ENCODE data around the gene CASP2.

The CASP2 gene

GRCh38 chr7:143327903-143328302 lies 39.8 kb downstream of the CASP2 start:
- no peak for DNase-seq (ENCODE audit: low read depth in 2 of 2, low spot score in 1 of 2)

- DNase-seq (ENCODE audit: low read depth in 2 of 2, low spot score in 1 of 2): no peak
These were observed 41.5 kb downstream of the CASP2 start for GRCh38 chr7:143329471-143330170.

- DNase-seq (ENCODE audit: low read depth in 2 of 2, low spot score in 1 of 2): no peak
These were observed 43.1 kb downstream of the CASP2 start for GRCh38 chr7:143331179-143331801.

GRCh38 chr7:143334244-143334643 lies 46.1 kb downstream of the CASP2 start:
- no peak for DNase-seq (ENCODE audit: low read depth in 2 of 2, low spot score in 1 of 2)

DNA sequence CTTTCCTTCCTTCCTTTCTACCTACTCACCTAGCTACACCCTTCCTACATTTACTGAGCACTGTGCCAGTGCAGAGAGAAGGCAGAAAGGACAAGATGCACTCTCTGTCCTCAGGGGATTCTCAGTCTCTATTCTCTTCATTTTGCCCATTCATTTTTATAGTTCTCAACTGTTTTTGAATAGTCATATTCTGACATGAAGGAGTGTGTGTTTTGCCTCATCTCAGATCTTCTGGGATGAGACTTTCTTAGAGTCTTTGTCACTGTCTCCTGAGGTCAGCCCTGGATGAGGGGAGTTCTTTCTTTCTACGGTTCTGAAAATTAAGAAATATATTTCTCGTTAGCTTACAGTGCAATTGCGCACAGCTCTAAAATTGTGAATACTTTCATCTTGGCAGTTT lies 49.1 kb downstream of the CASP2 start:
- DNase-seq (ENCODE audit: low read depth in 2 of 2, low spot score in 1 of 2): no peak

- DNase-seq (ENCODE audit: low read depth in 2 of 2, low spot score in 1 of 2): no peak
These were observed 53.7 kb downstream of the CASP2 start for GRCh38 chr7:143341842-143342241.

DNA sequence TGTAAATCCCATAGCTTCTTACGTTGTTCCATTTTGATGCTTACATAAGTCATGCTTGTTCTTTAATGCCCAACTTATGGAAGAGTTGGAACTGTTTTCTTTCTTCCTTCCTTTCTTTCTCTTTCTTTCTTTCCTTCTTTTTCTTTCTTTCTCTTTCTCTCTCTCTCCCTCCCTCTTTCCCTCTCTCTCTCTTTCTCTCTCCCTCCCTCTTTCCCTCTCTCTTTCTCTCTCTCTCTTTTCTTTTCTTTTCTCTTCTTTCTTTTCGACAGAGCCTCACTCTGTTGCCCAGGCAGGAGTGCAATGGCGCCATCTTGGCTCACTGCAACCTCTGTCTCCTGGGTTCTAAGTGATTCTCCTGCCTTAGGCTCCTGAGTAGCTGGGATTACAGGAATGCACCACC lies 55.4 kb downstream of the CASP2 start:
- no peak for DNase-seq (ENCODE audit: low read depth in 2 of 2, low spot score in 1 of 2)

DNA sequence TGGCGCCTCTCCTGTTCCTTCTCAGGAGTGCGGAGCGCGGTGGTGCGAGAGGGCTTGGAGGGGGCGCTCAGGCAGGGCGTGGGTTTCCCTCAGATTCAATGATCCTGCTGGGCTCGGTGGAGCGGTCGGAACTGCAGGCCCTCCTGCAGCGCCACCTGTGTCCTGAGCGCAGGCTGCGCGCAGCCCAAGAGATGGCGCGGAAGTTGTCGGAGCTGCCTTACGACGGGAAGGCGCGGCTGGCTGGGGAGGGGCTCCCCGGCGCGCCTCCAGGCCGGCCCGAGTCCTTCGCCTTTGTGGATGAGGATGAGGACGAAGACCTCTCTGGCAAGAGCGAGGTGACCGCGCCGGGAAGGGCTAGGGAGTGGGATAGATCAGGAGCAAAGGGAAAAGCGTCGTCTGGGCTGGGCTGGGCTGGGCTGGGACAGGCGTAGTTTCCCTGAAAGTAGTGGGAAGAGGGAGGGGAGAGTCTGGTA lies 57.3 kb downstream of the CASP2 start:
- DNase-seq (ENCODE audit: low read depth in 2 of 2, low spot score in 1 of 2): peak; percentile 29 to 30

DNA sequence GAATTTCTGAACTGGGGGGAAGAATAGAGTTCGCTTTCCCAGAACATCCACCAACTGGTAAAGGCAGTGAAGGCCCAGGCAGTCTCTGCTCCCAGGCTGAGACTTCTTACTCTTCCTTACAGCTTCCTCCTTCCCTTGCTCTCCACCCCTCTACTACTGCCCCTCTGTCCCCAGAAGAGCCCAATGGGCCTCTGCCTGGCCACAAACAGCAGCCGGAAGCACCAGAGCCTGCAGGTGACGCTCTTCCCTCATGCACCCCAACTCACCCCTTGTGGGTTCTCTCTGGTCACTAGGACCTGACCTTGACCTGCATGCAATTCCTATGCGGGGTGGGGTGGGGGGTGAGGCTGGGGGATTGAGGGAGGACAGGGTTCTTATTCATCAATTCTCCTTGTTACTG lies 57.9 kb downstream of the CASP2 start:
- no peak for DNase-seq (ENCODE audit: low read depth in 2 of 2, low spot score in 1 of 2)

GRCh38 chr7:143347950-143348349 lies 59.8 kb downstream of the CASP2 start:
- DNase-seq (ENCODE audit: low read depth in 2 of 2, low spot score in 1 of 2): no peak

DNA sequence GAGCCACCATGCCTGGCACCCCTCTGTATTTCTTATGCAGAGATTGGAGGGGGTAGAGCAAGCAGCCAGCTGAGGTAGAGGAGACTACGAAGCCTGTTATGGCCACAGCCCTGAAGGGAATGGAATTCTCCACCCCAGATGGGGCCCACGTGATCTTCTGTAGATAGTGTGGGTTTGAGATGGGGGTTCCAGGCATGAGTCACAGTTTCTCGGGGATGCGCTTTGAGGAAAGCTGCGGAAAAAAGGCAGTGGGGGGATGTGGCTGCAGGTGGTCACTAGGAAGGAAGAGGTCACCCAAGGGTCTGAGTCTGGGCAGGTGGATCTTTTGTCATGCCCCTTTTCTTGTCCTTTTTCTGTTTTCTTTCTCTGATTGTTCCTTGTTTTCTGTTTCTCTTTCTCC lies 62.9 kb downstream of the CASP2 start:
- no peak for DNase-seq (ENCODE audit: low read depth in 2 of 2, low spot score in 1 of 2)

DNA sequence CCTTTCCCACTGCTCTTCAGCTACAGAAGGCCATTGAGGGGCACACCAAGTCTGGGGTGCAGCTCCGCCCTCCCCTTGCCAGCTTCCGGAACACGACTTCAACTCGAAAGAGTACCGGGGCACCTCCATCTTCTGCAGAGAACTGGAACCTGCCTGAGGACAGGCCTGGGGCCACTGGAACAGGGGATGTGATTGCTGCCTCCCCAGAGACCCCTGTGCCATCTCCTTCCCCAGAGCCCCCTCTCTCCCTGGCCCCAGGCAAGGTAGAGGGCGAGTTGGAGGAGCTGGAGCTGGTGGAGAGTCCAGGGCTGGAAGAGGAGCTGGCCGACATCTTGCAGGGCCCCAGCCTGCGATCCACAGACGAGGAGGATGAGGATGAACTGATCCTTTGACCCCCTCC lies 63.4 kb downstream of the CASP2 start:
- DNase-seq (ENCODE audit: low read depth in 2 of 2, low spot score in 1 of 2): no peak

DNA sequence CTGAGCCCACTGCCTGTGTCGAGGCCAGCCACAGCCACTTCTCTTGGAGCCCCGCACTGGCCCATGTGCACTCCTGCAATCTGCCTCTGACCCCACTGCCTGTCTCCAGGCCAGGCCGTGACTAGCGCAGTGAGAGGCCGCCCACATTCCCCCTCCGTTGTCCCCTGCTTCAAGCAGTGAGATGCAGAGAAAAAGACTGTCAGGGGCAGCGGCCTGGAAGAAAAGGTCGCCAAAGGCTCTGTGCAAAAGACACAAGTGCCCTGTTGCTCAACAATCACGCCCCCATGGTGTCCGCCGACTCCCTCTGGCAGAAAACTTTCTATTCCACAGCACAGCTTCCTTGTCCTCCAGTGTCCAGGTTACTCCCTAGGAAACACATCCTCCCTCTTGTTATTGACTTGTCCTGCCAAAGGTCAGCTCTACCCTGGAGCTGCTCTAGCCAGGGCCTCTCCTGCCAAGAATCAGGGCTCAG lies 64.4 kb downstream of the CASP2 start:
- no peak for DNase-seq (ENCODE audit: low read depth in 2 of 2, low spot score in 1 of 2)

GRCh38 chr7:143354376-143354775 lies 66.2 kb downstream of the CASP2 start:
- DNase-seq (ENCODE audit: low read depth in 2 of 2, low spot score in 1 of 2): no peak

DNA sequence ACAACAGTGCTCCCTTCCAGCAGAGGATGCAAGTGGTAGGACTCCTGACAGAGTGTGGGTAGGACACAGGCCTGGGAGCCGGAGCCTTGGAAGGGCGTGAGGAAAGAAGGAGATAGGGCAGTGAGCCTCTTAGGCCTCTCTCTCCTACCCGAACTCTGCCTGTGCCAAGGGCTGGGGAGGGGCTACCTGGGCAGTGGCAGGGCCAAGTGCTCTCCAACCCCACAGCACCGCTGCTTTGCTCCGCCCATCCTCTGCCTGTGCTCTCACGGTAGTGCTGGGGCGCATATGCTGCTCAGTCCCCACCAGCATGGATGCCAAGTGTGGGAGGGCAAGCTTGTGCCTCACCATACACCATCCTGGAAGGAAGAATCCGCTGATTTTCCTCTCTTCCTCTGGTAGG lies 66.8 kb downstream of the CASP2 start:
- DNase-seq (ENCODE audit: low read depth in 2 of 2, low spot score in 1 of 2): no peak

DNA sequence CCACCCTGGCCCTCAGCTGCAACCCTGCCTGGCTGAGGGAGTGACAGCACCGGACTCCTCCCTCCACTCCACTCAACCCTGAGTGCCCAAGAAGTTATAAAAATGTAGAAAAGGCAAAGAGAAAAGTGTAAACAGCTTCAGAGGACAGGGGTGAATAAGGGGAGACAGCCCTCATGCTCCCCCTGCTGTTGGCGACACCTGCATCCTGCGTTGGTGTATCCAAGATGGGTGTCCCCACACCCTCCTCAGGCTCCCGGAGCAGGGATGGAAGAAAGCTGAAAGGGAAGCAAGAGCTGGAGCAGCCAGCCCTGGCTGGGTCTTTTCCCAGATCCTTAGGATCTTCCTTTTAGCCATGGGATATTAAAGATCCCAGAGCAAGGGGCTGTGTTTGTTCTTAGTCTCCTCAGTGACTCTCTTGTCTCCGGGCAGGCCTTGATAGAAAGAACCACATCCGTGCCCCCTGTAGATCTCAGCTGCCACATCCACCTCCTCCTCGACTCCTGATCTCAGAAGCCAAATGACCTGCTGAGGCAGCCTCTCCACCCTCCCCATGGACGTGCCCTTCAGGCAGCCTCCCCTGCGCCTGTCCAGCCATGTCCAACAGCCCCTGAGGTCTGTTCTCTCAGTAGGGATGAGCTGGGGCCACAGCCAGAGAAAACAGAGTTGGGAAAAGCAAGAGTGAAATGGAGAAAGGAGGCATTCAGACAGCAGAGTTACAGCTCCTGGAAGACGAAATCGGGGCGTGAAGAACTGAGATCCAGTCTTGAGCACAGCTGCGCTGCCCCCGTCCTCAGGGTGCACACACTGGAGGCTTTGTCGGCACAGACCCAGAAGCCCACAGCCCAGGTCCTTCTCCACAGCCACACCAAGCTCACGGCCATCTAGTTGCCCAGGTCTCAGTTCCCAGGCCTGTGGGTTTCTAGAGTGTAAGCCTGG lies 67.6 kb downstream of the CASP2 start:
- DNase-seq (ENCODE audit: low read depth in 2 of 2, low spot score in 1 of 2): no peak

DNA sequence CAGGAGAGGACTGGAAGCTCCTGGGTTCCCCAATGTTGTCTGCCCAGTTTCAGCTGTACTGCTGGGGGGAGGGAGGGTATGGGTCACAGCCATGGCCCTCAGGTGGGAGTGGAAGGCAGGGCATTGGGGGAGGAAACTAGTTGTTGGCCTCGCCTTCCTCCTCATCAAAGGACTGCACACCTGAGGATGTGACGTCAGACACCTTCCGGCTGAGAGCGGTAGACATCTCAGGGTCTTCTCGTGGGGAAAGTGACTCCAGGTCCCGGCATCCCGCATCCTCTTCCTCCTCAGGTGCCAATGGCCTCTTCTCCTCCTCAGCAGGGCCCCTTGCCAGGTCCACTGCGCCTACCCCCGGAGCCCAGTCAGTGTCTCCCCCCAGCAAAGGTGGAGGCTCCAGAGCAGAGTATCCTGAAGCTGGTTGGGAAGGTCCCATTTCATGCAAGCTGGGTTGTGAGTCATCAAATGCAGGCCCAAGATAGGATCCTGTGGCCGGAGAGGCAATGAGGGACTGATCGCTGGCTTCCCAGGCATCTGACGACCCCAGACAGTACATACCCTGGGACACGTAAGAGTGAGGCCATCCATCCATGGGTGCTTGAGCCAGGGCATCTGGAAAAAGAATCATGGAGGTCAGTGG lies 68.4 kb downstream of the CASP2 start:
- DNase-seq (ENCODE audit: low read depth in 2 of 2, low spot score in 1 of 2): no peak
